Sigmoid colon (tissue), 4 donors: Measurements from ENCODE around the gene MYL6B.
A peak's percentile ranks its signal among the peaks of the same experiment; 100 is the strongest.

Source experiments
- POLR2A ChIP-seq, 2 donors: fragments of 450-650 bp; IDR thresholded peaks; one replicate each; pipeline ENCODE4 v1.6.1; 2016; ENCODE audit warnings: antibody characterized with exemption in 2 of 2, mild to moderate bottlenecking in 2 of 2, moderate library complexity in 2 of 2
- POLR2AphosphoS5 ChIP-seq, 4 donors: sonication (generic); formaldehyde crosslinking; IDR thresholded peaks; one replicate each; pipeline ENCODE4 v1.6.1; 2017; ENCODE audit warnings: antibody characterized with exemption in 4 of 4

- TF ChIP-seq POLR2A (IDR thresholded peaks at IDR 0.05) (peak; percentile 48 to 54), POLR2AphosphoS5 (IDR thresholded peaks at IDR 0.05) (peak; percentile 44 to 86 (median 64))
Measured at GRCh38 chr12:56129206-56129941, 23.0 kb upstream of the MYL6B start.
